Stimulated activated CD4-positive, alpha-beta T cell treated with anti-CD3 and anti-CD28 coated beads, Interleukin-15, amount 100 ng/mL, for 24 hours (primary cell): ENCODE measurements around the gene FAM241A.

Experiments used
- DNase-seq: peaks from one replicate; pipeline ENCODE4 v3.0.0-alpha.2; 2020

FAM241A gene

DNA sequence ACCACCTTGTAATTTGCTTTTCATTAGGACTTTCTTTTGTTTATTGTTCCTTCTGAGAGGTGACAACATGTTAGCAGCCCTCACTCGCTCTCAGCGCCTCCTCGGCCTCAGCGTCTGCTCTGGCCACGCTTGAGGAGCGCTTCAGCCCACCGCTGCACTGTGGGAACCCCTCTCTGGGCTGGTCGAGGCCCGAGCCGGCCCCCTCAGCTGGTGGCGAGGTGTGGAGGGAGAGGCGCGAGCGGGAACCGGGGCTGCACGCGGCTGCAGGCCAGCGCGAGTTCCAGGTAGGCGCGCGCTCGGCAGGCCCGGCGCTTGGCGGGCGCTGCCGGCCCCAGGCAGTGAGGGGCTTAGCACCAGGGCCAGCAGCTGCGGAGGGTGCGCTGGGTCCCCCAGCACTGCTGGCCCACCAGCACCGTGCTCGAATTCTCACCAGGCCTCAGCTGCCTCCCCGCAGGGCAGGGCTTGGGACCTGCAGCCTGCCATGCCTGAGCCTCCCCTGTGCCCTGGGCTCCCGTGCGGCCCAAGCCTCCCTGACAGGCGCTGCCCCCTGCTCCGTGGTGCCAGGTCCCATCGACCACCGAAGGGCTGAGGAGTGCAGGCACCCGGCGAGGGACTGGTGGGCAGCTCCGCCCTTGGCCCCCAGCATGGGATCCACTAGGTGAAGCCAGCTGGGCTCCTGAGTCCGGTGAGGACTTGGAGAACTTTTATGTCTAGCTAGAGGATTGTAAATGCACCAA, 77.1 kb downstream of the FAM241A start:
- no peak for DNase-seq

DNA sequence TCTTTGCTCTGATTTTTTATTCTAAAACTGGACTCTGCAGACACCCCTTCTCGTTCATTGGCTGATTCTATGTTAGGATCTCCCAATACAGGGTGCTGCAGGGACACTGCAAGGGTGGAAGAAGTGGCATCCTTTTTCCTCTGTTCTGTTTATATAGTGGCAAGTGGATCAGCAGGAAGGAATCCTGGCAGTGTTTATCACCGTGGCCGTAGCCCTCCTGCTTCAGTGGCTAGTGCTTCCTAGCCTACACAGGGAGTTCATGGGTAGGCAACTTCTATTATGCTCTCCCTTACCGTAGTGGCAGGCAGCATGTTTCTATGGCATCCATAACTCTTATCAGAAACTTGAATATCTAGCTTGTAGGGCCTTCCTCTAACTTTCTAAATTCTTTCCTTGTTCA, 79.9 kb downstream of the FAM241A start:
- no peak for DNase-seq

DNA sequence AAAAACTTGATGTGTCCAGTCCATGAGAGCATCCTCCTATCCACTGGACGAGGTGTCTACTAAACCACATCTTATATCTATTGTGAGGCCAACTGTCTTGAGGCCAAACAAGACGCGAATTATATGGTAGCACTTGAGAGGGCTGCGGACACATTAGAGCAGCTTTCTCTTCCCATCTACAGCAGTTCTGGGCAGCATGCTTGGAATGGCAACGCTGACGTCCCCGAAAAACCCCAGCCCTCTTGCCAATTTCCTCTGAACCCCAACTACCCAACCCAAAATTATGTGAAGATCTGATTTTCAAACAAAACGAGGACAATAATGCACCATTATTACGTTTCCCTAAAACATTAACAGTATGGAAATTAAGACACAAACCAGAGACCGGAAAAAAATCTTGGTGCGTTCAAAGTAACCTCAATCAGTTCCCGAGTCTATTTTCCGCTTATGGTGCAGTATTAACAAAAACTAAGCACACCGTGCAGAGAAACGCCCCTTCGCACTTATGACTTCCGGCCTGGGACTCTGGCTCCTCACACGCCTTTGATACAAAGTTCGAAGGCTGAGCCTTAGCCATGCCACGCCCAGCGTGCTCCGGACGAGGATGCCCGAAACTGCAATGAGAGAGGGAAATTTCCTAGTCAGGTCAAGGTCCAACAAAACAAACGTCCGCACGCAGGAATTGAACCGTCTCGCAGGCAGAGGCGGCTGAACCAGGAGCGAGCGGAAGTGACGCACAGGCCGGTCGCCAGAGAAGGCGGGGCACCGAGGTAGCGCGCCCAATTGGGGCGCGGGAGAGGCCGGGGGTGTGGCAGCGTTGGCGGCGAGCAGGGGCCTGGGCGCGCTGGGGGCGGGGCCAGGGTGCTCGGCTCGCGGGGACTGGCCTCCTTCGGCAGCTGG, 85.9 kb downstream of the FAM241A start:
- DNase-seq, result peak; percentile 99

DNA sequence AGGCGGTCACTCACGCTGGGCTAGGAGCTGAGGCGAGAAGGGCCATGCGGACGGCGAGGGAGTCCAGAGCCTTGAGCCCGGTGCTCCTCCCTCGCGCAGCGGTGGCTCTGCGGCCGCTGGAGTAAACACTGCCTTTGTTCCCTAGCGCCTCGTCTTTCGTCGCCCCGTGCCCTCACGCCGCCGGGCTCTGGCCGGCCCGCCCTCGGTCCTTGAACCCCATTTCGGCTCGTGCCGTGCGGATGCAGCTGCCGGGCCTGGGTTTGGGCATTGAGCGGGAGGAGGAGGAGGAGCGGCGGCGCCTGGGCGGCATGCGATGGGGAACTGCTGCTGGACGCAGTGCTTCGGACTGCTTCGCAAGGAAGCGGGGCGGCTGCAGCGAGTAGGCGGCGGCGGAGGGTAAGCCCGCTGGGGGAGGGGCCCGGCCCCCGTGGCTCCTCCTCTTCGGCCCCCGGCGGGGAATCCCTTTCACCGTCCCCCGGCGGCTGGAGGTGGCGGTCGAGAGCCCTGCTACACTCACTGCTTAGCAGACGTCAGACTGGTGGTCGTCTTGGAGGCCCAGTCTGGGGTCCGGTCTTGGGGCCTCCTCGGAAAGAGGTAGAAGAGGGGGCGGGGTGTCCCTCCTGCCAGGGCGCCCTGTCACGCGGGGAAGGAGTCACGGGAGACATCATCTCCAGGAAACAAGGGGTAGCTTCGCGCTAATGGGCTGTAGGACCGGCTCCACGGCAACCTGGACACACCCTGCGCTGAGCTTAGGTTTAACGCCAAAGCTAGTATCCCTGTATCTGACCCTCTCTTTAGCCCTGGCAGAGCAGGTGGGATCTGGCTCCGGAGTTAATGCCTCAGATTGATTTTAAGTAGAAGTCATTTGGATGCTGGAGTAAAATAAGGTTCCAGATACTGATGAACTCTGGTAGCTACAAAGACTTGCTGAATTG, 86.8 kb downstream of the FAM241A start, which contains the start of gene AP1AR:
AP1AR (plus strand) TSS at position 9 of the 935 bp plus-strand sequence; CDS start at position 314, 305 bp downstream.
- peak; percentile 86 for DNase-seq

DNA sequence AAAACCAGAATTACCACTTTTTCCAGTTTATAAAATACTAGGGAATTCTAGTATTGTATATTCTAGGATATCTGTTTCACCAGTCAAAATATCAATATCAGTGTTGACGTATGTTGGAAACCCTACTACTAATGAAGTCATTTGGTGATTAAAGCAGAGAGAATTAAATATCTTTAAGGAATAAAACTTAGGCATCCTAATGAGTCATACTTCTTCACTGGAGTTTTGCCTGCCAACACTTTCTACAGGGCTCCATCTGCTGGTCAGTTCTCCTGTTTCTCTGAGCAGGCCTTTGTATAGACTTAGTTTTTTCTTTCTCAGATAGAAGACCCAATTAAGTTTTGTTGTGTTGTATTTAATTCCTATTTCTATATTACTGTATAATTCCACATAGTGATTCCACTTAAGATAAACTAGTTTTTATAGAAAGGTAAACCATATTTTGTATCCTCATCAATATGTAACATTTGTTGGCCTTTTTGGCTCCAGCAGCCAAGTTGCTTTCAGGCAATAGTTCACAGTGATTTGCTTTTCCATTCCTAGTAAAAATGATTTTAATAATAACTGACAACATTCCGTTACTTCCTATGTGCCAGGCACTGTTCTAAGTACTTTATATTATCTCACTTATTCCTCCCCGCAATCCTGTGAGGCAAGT, 89.8 kb downstream of the FAM241A start:
- DNase-seq, result peak; percentile 60

DNA sequence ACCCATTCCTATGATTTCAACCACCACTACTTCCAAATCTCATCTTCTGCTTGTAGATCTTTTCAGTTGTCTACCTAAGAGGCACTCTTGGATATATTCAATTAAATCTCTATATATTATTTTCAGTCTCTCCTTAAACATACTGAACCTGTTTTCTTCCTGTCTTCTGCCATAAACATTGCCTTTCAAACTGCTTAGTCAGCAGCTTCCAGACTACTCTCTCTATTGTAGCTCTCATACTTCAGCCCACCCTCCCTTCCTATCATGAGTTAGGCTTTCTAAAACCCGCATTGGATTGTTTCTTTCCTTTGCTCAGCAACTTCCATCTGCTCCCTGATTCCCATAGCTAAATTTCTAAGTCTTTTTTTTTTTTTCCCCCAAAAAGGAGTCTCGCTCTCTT, 90.8 kb downstream of the FAM241A start:
- no peak for DNase-seq

DNA sequence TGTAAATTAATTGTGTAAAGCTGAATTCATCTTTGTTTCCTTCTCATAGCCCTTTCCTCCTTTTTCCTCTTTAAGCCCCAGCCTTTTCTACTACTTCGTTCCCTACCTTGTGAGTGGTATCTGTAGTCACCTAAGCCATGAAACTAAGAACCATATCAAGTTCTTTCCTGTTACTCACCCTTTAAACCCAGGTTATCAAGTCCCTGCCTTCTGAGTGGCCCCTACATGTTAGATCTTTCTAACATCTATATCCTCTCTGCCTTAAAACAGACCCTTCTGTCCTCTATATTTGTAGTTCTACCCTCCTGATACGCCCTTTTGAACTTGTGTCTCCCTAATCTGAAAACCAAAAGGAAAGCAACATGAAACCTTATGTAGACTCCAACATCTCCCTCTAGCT, 93.6 kb downstream of the FAM241A start:
- DNase-seq, result no peak
